HG03108 (cell line): ENCODE results near the gene CLPTM1.
A peak's percentile ranks its signal among the peaks of the same experiment; 100 is the strongest.

Source experiments
- ATAC-seq: cut with Tn5 transposase; IDR thresholded peaks from one replicate; pipeline ENCODE4 v1.9.1; 2021; ENCODE audit warnings: moderate library complexity; ENCODE audit not compliant: unreplicated experiment

The CLPTM1 gene

DNA sequence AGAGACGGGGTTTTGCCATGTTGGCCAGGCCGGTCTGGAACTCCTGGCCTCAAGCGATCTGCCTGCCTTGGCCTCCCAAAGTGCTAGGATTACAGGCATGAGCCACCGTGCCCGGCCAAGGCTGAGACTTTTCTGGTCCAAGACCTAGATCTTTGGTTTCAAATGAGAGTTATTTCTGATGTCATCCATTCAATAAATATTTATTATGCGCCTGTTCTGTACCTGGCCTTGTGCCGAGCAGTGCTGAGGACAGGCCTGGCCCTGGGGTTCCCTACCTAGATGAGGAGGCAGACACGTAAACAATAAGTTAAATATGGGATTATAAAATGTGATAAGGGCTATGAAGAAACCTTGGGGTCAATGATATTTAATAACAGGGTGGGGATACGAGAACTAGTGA is 50.6 kb downstream of the CLPTM1 start:
- ATAC-seq: no peak

DNA sequence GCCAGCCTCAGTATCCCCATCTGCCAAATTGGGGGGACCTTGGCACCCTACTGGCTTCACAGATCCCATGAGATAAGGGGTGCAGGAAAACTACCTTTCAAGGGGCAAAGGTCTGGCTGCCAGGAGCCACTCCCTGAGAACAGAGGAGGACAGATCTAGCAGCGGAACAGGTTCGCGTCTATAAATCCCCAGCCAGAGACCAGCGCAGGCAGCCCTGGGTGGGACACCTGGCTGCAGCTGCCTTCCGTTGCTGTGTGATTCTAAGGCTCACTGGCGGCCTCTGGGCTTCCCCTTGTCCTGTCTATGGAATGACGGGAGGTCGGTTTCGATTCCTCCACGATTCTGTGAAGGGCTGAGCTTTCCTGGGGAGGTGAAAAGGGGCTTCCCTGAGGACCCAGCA is 53.4 kb downstream of the CLPTM1 start:
- ATAC-seq: no peak

DNA sequence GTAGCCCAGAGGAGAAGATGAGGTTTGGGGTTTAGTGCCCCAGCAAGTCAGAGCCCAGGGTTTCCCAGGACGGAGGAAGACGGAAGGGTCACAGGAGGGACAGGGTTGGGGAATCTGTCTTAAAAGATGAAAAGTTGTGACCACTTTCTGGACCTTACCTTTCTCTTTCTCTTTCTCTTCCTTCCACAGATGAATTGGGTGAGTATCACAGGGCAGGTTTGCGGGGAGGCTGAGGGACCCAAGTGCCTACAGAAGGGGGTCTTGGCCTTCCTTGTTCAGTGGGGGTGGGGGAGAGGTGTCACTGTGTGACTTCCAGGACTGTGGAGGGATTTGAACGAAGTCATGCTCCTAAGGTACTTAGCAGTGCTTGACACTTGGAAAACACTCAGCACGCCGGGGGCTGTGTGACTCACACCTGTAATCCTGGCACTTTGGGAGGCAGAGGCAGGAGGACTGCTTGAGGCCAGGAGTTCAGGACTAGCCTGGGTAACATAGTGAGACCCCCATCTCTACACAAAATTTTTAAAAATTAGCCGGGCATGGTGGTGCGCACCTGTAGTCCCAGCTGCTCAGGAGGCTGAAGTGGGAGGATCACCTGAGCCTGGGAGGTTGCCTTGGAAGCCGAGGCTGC is 54.6 kb downstream of the CLPTM1 start:
- ATAC-seq: no peak

DNA sequence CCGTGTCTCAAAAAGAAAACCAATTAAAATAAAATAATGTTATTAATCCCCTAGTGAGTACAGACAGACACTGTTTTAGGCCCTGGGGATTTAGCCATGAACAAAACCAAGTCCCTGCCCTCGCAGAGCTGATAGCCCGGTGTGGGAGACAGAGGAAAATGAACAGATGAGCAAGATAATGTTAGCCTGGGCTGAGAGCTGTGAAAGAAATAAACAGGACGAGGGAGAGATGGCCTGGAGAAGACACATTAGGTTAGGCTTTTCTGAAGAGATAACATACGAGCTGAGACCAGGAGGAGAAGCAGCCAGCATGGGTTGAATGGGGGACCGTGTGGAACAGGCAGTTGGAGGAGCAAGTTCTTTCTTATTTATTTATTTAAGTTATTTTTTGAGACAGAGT is 55.1 kb downstream of the CLPTM1 start:
- no peak for ATAC-seq

DNA sequence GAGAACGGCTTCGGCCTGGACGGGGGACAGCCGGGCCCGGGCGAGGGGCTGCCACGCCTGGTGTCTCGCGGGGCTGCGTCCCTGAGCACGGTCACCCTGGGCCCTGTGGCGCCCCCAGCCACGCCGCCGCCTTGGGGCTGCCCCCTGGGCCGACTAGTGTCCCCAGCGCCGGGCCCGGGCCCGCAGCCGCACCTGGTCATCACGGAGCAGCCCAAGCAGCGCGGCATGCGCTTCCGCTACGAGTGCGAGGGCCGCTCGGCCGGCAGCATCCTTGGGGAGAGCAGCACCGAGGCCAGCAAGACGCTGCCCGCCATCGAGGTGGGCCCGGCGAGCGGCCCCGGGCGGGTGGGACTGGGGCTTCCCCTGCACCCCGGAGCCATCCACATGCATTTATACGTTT is 56.8 kb downstream of the CLPTM1 start:
- ATAC-seq: no peak

DNA sequence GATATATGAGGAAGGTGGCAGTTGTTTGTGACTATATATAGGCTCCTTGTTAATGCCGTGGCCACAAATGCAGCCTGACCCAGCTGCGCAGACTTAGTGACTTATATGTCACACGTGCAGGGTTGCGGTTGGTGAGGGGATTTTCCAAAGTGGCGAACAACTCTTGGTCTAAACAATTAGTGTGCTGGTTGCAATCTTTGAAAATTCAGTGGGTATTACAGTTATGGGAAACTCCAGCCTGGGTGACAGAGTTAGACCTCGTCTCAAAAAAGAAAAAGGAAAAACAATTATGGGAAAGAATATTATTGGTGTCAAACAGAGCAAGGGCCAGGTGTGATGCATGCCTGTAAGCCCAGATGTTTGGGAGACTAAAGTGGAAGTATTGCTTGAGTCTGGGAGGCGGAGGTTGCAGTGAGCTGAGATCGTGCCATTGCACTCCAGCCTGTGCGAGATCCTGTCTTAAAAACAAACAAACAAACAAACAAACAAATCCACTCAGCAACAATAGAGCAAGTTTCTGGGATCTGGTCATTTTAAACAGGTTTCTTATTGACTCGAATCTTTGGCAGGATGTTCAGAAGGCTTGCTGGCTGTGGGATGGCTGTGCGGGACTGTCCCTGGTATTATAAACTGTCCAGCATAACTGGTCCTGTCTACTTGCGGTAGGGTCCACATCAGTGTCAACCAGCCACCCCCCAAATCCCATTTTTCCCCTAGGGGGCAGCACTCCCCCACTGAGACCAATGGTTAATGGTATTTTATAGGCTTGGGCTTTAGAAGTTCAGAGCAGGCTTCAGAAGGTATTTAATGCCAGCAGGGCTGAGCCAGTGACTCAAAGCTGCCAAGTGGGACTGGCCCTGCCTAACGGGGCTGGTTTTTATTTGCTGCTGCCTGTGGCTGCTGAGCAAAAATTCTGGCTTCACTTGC is 61.5 kb downstream of the CLPTM1 start:
- peak; percentile 76 for ATAC-seq

DNA sequence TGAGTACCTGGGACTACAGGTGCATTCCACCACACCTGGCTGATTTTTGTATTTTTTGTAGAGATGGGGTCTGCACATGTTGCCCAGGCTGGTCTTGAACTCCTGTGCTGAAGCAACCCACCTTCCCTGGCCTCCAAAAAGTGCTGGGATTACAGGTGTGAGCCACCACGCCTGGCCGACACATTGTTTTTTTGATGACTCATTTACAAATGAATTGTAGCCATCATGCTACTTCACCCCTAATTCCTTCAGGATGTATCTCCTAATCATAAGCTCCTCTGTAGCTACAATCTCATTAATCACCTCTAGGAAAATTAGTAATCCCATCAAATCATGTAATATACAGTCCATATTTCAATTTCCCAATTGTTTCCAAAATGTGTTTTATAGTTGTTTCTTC is 64.0 kb downstream of the CLPTM1 start:
- no peak for ATAC-seq

DNA sequence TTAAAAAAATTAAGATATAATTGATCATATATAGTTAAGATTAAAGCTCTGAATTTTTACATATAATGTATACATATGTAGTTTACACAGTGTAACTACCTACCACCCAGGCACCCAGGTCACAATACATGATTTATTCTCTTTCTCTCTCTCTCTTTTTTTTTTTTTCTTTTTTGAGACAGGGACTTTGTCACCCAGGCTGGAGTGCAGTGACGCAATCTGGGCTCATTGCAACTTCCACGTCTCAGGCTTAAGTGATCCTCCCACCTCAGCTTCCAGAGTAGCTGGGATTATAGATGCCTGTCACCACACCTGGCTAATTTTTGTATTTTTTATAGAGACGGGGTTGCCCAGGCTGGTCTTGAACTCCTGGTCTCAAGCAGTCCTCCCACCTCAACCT is 64.9 kb downstream of the CLPTM1 start:
- no peak for ATAC-seq

DNA sequence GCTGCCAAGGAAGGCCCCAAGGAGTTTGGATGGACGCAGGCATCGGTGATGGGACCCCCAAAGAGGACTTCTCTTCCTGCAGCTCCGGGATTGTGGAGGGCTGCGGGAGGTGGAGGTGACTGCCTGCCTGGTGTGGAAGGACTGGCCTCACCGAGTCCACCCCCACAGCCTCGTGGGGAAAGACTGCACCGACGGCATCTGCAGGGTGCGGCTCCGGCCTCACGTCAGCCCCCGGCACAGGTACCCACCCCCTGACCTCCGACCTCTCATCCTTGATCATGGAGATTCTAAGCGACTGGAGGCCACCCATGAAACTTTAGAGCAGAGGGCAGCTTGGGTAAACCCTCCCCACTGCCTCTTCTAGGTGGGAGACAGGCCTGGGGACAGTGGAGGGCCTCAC is 66.8 kb downstream of the CLPTM1 start:
- ATAC-seq: no peak

DNA sequence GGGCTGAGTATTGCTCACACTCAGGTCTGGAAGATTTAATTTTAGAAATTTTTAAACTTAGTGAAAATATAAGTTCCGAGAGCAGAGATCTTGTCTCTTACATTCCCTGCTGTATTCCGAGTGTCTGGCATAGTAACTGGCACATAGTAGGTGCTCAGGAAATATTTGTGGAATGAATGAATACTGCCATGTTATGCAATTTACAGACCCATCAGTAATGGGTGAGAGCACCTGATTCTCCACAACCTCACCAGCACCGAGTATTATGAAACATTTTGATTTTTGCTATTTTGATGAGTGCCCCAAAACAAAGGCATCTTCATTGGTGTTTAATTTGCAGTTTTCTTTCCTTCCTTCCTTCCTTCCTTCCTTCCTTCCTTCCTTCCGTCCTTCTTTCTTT is 67.9 kb downstream of the CLPTM1 start:
- no peak for ATAC-seq

DNA sequence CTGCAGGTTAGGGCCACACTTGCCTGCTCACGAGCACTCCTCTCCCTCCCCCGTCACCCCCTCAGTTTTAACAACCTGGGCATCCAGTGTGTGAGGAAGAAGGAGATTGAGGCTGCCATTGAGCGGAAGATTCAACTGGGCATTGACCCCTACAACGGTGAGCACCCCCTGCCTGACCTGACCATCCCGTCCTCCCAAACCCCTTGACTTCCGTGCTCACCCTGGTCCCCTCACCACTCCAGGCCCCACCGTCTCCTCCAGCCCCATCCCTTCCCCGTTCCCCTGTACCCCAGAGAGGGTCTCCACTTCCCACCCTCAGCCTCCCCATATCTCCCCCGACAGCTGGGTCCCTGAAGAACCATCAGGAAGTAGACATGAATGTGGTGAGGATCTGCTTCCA is 70.1 kb downstream of the CLPTM1 start:
- ATAC-seq: no peak

DNA sequence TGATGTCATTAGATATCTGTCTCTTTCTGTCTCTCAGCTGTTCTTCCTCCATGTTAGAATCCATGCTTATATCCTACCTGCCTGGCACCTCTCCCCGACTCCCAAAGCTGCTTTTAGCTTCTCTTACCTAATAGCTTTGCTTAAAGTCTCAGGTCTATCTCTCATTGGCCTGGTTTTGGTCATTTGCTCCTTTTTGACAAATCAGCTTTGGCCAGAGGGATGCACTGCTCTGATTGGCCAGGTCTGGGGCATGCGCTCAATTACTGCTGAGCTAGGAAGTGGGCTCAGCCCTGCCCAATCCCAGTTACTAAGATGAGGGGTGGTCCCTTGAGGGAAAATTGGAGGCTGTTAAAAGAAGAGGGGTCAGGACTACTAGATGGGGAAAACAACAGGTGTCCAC is 72.2 kb downstream of the CLPTM1 start:
- no peak for ATAC-seq

DNA sequence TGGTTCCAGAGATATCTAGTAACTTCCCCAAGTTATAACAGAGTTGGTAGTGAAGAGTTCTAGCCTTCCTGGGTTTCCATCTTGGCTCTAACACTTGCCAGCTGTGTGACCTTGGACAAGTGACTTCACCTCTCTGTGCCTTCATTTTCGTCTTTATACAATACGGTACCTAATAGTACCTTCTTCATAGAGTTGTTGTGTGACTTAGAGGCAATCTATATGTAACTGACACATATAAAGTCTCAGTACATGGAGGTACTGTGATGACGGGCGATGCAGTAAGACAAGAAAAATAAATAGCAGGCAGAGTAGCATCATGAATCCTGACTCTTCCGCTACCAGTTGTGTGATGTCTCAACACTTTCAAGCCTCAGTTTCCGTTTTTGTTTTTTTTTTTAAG is 75.6 kb downstream of the CLPTM1 start:
- no peak for ATAC-seq

DNA sequence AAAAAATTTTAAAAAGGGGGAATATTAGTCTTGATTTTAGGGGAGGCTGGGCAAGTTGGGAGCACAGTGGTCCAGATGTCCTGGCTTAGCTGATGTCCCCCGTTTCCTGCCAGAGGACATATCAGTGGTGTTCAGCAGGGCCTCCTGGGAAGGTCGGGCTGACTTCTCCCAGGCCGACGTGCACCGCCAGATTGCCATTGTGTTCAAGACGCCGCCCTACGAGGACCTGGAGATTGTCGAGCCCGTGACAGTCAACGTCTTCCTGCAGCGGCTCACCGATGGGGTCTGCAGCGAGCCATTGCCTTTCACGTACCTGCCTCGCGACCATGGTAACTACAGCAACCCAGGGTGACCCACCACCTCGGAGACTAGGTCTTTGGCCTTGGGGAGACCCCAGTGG is 77.2 kb downstream of the CLPTM1 start:
- ATAC-seq: no peak

DNA sequence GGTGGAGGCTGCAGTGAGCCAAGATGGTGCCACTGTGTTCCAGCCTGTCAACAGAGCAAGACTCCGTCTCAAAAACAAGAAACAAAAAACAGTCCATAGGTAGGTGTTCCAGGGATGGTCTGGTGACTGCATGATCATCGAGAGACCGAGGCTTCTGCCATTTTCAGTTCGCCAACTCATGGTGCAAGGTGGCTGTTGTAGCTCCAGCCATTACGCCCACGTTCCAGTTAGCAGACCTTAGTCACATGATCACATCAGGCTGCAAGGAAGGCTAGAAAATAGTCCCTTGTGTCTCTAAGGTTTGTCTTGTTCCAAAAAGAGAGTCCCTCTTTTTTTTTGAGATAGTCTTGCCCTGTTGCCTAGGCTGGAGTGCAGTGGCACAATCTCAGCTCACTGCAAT is 80.6 kb downstream of the CLPTM1 start:
- ATAC-seq: no peak

DNA sequence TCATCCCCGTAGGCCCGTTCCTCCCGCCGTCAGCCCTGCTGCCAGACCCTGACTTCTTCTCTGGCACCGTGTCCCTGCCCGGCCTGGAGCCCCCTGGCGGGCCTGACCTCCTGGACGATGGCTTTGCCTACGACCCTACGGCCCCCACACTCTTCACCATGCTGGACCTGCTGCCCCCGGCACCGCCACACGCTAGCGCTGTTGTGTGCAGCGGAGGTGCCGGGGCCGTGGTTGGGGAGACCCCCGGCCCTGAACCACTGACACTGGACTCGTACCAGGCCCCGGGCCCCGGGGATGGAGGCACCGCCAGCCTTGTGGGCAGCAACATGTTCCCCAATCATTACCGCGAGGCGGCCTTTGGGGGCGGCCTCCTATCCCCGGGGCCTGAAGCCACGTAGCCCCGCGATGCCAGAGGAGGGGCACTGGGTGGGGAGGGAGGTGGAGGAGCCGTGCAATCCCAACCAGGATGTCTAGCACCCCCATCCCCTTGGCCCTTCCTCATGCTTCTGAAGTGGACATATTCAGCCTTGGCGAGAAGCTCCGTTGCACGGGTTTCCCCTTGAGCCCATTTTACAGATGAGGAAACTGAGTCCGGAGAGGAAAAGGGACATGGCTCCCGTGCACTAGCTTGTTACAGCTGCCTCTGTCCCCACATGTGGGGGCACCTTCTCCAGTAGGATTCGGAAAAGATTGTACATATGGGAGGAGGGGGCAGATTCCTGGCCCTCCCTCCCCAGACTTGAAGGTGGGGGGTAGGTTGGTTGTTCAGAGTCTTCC is 82.4 kb downstream of the CLPTM1 start:
- ATAC-seq: no peak

DNA sequence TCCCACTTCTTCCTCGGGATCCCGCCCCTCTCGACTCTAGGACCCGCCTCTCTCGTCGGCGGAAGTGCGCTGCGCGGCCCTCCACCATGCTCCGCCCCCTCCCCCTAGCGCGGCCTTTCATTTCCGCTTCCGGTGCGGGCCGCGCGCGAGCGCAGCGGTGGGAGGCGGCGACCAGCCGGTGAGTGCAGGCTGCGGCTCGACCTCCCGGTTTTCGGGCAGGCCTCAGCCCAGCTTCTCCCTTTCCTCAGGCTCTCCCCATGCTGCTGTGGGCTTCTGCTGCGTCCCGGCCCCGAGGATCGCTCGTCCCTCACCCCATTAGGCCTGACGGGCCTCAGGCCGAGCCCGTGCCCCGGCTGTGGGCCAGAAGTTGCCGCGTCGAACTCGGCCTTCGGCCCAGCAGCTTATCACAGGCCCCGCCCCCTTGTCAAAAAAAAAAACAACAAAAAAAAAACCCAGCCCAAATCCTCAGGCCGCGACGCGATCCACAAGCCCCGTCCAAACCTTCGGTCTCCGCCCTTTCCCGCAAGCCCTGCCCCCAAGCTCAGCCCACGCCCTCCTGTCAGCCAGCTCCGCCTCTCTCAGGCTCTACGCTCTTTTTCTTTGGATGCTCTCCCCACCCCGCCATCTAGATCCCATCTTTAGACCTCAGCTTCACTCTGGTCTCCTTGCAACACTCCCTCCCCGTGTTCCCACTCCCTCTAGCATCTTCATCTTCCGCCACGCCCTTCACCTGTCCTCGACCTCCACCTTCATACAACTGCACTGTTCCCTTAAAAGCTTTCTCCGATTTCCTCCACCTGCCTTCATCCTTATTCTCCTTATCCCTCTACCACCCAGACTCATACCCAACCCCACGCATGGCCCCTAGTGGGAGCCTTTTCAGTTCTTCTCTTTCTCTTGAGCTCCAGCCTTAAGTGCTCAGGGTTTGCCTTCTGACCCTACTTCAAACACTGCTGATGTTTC is 84.0 kb downstream of the CLPTM1 start, which contains the start of gene CLASRP:
CLASRP (plus strand) TSS at position 115 of the 963 bp plus-strand sequence. CDS start 1,168 bp downstream, outside the sequence.
- ATAC-seq: peak; percentile 67

DNA sequence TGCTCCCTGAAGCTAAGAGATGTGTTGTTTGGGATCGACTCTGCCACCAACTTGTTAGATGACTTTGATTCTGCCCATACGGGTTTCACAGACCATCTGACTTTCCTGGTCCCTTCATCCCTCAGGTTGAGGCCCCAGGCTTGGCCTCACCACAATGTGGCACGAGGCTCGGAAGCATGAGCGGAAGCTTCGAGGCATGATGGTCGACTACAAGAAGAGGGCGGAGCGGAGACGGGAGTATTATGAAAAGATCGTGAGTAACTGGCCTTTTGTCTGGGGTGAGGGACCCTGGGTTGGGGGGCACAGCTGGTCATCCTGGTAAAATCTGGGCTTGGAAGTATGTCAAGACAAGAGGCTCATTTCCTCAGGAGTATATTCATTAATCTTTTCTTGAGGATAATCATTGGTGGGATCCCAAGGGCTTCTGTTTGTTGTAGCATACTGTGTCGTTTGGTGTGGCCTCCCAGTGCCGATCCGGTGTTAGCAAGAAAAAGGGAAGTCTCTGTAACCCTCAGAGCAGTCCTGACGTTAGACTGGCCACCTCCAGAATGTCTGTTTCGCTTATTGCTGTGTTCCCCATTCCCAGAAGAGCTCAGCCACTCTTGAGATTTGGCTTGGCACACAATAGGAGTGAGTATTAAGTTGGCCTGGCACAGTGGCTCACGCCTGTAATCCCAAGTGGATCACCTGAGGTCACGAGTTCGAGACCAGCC is 85.0 kb downstream of the CLPTM1 start:
- no peak for ATAC-seq

DNA sequence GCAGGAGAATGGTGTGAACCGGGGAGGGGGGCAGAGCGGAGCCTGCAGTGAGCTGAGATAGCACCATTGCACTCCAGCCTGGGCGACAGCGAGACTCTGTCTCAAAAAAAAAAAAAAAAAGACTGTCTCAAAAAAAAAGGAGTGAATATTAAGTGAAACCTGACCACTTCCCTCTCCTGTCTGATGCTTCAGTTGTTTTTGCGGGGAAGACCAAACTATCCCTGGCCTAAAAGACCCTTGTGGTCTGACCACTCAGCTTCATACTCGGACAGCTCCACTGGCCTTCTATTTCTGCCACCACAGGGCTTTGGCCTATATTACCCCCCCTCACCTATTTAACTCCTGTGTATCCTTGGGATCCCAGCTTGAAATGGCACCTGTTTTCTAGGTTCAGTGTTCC is 85.9 kb downstream of the CLPTM1 start:
- no peak for ATAC-seq
